OCI-LY7 (cell line): ENCODE measurements around the gene FHIT. TPM values are rescaled to one million over a fixed set of nuclear protein-coding genes. Genes with fewer than 3 reads are reported as not detected.

Source experiments
- BruUV-seq: library from RNA; stranded (reverse); fragments of 400-500 nt; replicated peaks from 2 replicates; lab custom pipeline; 2021; lab: Mats Ljungman, UMichigan
- CTCF ChIA-PET: fragments of 300-600 bp; sonication (Branson Sonifier 250); formaldehyde crosslinking; loops from one replicate; lab custom pipeline; 2022; ENCODE audit warnings: antibody characterized with exemption; ENCODE audit not compliant: unreplicated experiment; lab: Charles Lee
- POLR2A ChIA-PET: fragments of 300-600 bp; sonication (Branson Sonifier 250); formaldehyde crosslinking; loops from one replicate; lab custom pipeline; 2022; ENCODE audit warnings: antibody characterized with exemption; lab: Charles Lee
- DNase-seq: peaks from one replicate; pipeline ENCODE4 v3.0.0-alpha.2; 2015; ENCODE audit warnings: low spot score
- H2AFZ ChIP-seq: fragments of 200-600 bp; sonication (generic), shearing (Covaris generic); 2 replicates; pipeline ENCODE4 v1.6.1; 2014; ENCODE audit warnings: mild to moderate bottlenecking, antibody characterized with exemption, low read length, moderate library complexity
- H3K27ac ChIP-seq: fragments of 200-600 bp; sonication (generic); 2 replicates; pipeline ENCODE4 v1.5.1; 2014; ENCODE audit warnings: mixed run types, low read depth, mild to moderate bottlenecking, moderate library complexity, low read length, inconsistent platforms; ENCODE audit not compliant: poor library complexity, severe bottlenecking
- H3K36me3 ChIP-seq: fragments of 200-600 bp; sonication (generic); 2 replicates; pipeline ENCODE4 v1.6.1; 2014; ENCODE audit warnings: mild to moderate bottlenecking, antibody characterized with exemption, low read length, moderate library complexity, mixed read lengths; ENCODE audit not compliant: insufficient read depth
- H3K4me1 ChIP-seq: fragments of 200-600 bp; sonication (generic); 2 replicates; pipeline ENCODE4 v1.5.1; 2014; ENCODE audit warnings: mild to moderate bottlenecking, low read length; ENCODE audit not compliant: insufficient read depth, poor library complexity, severe bottlenecking
- H3K4me2 ChIP-seq: fragments of 200-600 bp; sonication (generic); 2 replicates; pipeline ENCODE4 v1.6.1; 2014; ENCODE audit warnings: mild to moderate bottlenecking, low read length
- H3K4me3 ChIP-seq: fragments of 200-600 bp; sonication (generic); 2 replicates; pipeline ENCODE4 v1.5.1; 2014; ENCODE audit warnings: mild to moderate bottlenecking, low read depth, low read length; ENCODE audit not compliant: poor library complexity, severe bottlenecking
- H3K79me2 ChIP-seq: fragments of 200-600 bp; sonication (generic); 2 replicates; pipeline ENCODE4 v1.6.1; 2016; ENCODE audit warnings: low read depth, mild to moderate bottlenecking, low read length, moderate library complexity, mixed read lengths; ENCODE audit not compliant: insufficient read depth
- H3K9me2 ChIP-seq: fragments of 200-600 bp; sonication (generic); 2 replicates; pipeline ENCODE4 v1.6.1; 2016; ENCODE audit warnings: mild to moderate bottlenecking, low read length, mixed read lengths; ENCODE audit not compliant: insufficient read depth
- H3K9me3 ChIP-seq: fragments of 200-600 bp; sonication (generic); 2 replicates; pipeline ENCODE4 v1.6.1; 2014; ENCODE audit warnings: mild to moderate bottlenecking, mixed run types, low read length, mixed read lengths
- H4K20me1 ChIP-seq: fragments of 200-600 bp; sonication (generic); 2 replicates; pipeline ENCODE4 v1.6.1; 2014; ENCODE audit warnings: mild to moderate bottlenecking, antibody characterized with exemption, low read length, moderate library complexity, mixed read lengths; ENCODE audit not compliant: insufficient read depth
- EZH2phosphoT487 ChIP-seq: fragments of 200-600 bp; sonication (generic); IDR thresholded peaks from 2 replicates; pipeline ENCODE4 v1.6.1; 2018; ENCODE audit warnings: low read depth, borderline replicate concordance, mild to moderate bottlenecking, mixed run types, antibody characterized with exemption, low read length, moderate library complexity, mixed read lengths
- intact Hi-C: fragments of 100-400 bp; cut with micrococcal nuclease; formaldehyde crosslinking; loops from one replicate; pipeline ENCODE4 v1.10.0; 2022; ENCODE audit not compliant: unreplicated experiment
- total RNA-seq, 2 experiments: library from RNA; depleted of rRNA in 1 of 2; stranded (reverse); fragments of >200 nt in 1 of 2; shearing (Covaris generic) in 1 of 2; gene quantifications; 2 replicates each; pipeline ENCODE4 v1.2.3, GENCODE V29; 2014 to 2022
- TF ChIP-seq, protein P1 (sequence below): fragments of 200-600 bp; sonication (generic); conservative IDR thresholded peaks from 2 replicates; pipeline ENCODE4 v1.5.1; 2014; ENCODE audit warnings: mild to moderate bottlenecking, antibody characterized with exemption, low read length, moderate library complexity, mixed read lengths

FHIT gene
- total RNA-seq, 2 experiments from 2014 or later: 5.0 to 10.9 TPM

DNA sequence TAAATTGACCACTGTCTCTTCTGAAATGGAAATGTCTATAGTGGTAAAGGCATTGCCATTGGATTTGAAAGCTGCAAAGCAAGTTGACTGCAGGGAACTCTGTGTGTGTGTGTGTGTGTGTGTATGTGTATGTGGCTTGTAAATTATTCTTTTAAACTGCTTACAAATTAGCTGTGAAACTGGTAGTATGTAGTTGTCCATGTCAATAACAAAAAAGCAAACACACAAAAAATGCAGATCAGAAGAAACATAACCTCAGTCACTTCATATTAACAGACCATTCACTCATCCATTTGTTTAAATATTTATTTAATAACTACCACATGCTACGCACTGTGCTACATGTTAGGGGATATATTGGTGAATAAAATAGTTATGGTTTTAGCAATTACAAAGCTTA, 837.7 kb downstream of the FHIT start:
- H4K20me1 ChIP-seq: no peaks in the 10 kb centered on the region
- H3K4me1 ChIP-seq: no peaks in the 10 kb centered on the region
- intact Hi-C loops: no loop called here
- no peak for DNase-seq
- H3K27ac ChIP-seq: no peak overlapping the region
- H2AFZ ChIP-seq: no peak overlapping the region
- H3K4me3 ChIP-seq: no peak overlapping the region
- POLR2A ChIA-PET: interaction anchor here (0.6 to 0.7 kb wide), 3 partner anchors 13 to 1944 kb away, joined by 3 read pairs; no protein-coding TSS in a partner anchor
- no peaks in the 10 kb centered on the region for H3K9me3 ChIP-seq
- H3K4me2 ChIP-seq: no peak overlapping the region
- no peaks in the 10 kb centered on the region for H3K79me2 ChIP-seq
- no TSS peak for BruUV-seq
- no peaks in the 10 kb centered on the region for H3K36me3 ChIP-seq
- CTCF ChIA-PET: no interaction called here
- H3K9me2 ChIP-seq: no peaks in the 10 kb centered on the region
- no peak for TF ChIP-seq EZH2phosphoT487
- TF ChIP-seq, protein P1, sequence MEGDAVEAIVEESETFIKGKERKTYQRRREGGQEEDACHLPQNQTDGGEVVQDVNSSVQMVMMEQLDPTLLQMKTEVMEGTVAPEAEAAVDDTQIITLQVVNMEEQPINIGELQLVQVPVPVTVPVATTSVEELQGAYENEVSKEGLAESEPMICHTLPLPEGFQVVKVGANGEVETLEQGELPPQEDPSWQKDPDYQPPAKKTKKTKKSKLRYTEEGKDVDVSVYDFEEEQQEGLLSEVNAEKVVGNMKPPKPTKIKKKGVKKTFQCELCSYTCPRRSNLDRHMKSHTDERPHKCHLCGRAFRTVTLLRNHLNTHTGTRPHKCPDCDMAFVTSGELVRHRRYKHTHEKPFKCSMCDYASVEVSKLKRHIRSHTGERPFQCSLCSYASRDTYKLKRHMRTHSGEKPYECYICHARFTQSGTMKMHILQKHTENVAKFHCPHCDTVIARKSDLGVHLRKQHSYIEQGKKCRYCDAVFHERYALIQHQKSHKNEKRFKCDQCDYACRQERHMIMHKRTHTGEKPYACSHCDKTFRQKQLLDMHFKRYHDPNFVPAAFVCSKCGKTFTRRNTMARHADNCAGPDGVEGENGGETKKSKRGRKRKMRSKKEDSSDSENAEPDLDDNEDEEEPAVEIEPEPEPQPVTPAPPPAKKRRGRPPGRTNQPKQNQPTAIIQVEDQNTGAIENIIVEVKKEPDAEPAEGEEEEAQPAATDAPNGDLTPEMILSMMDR: no peak

DNA sequence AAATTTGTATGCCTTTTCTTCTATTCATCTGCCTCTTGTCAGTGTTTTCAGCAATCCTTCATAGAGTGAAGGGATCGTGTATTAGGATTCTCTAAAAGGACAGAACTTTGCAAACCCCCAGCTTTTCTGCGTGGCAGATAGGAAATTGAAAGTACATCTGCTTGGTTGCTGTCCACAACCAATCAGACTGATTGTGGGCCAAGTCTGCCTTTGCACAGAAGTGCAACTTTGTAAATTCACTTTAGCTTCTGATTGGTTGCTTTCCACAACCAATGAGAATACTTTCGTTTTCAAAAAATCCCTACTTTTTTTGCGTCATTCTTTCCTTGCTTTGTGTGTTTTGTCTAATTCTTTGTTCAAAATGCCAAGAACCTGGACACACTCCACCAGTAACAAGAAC, 847.4 kb downstream of the FHIT start:
- Histone ChIP-seq H3K4me2 (no peak overlapping the region), H3K27ac (no peak overlapping the region), H4K20me1 (no peaks in the 10 kb centered on the region; the same call in 1 of the 2 replicates), H3K4me1 (no peaks in the 10 kb centered on the region), H3K79me2 (no peaks in the 10 kb centered on the region), H2AFZ (no peak overlapping the region), H3K9me2 (no peaks in the 10 kb centered on the region), H3K4me3 (no peak overlapping the region), H3K9me3 (no peaks in the 10 kb centered on the region), H3K36me3 (no peaks in the 10 kb centered on the region)
- intact Hi-C loops: no loop called here
- CTCF ChIA-PET: no interaction called here
- POLR2A ChIA-PET: interaction anchor here (0.8 kb wide), 1 partner anchor 13 kb away, joined by 3 read pairs; no protein-coding TSS in a partner anchor
- no TSS peak for BruUV-seq
- no peak for DNase-seq
- TF ChIP-seq, protein P1: no peak
- TF ChIP-seq EZH2phosphoT487: no peak

DNA sequence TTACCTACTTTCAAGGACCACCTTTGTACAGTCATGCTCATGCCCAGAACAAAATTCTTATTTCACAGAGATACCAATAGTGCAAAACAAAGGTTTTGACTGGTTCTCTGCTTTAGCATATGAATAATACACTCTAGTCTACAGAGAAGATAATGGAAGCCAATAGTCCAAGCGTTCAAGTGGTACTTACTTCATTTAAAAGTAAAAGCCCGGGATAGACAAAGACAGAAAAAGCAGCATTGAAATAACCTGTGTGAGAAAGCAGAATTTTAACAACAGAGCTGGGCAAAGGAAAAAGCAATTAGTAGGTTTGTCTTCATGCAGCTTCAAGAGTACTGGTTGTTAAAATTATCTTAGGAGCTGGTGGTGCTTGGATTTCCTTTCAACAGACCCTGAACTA, 848.3 kb downstream of the FHIT start:
- no peaks in the 10 kb centered on the region; the same call in 1 of the 2 replicates for H4K20me1 ChIP-seq
- H3K4me1 ChIP-seq: no peaks in the 10 kb centered on the region
- H3K27ac ChIP-seq: no peak overlapping the region
- BruUV-seq: no TSS peak
- TF ChIP-seq, protein P1: no peak
- no peak for TF ChIP-seq EZH2phosphoT487
- CTCF ChIA-PET: no interaction called here
- DNase-seq: no peak
- no peak overlapping the region for H3K4me2 ChIP-seq
- H3K4me3 ChIP-seq: no peak overlapping the region
- H3K79me2 ChIP-seq: no peaks in the 10 kb centered on the region
- POLR2A ChIA-PET: interaction anchor here (0.5 to 0.7 kb wide), 2 partner anchors 13 to 62 kb away, joined by 3 read pairs; no protein-coding TSS in a partner anchor
- intact Hi-C loops: no loop called here
- H2AFZ ChIP-seq: no peak overlapping the region
- no peaks in the 10 kb centered on the region for H3K9me2 ChIP-seq
- no peaks in the 10 kb centered on the region for H3K36me3 ChIP-seq
- H3K9me3 ChIP-seq: no peaks in the 10 kb centered on the region
